AG09309 (cell line): ENCODE measurements around the gene TRIM45.
A peak's percentile ranks its signal among the peaks of the same experiment; 100 is the strongest.

ENCODE experiments used
- DNase-seq: peaks from one replicate; pipeline ENCODE4 v3.0.0-alpha.2; 2010; ENCODE audit warnings: low read depth
- H3K4me3 ChIP-seq: 2 replicates; pipeline ENCODE4 v1.5.1; 2011; ENCODE audit warnings: mild to moderate bottlenecking, low read depth, low read length, moderate library complexity; ENCODE audit not compliant: control insufficient read depth
- TF ChIP-seq, protein P1 (sequence below): IDR thresholded peaks from 2 replicates; pipeline ENCODE4 v1.5.1; 2011; ENCODE audit warnings: mild to moderate bottlenecking, low read depth, low read length, inconsistent platforms; ENCODE audit not compliant: insufficient read depth, control insufficient read depth; ENCODE audit errors: missing control alignments

The TRIM45 gene

DNA sequence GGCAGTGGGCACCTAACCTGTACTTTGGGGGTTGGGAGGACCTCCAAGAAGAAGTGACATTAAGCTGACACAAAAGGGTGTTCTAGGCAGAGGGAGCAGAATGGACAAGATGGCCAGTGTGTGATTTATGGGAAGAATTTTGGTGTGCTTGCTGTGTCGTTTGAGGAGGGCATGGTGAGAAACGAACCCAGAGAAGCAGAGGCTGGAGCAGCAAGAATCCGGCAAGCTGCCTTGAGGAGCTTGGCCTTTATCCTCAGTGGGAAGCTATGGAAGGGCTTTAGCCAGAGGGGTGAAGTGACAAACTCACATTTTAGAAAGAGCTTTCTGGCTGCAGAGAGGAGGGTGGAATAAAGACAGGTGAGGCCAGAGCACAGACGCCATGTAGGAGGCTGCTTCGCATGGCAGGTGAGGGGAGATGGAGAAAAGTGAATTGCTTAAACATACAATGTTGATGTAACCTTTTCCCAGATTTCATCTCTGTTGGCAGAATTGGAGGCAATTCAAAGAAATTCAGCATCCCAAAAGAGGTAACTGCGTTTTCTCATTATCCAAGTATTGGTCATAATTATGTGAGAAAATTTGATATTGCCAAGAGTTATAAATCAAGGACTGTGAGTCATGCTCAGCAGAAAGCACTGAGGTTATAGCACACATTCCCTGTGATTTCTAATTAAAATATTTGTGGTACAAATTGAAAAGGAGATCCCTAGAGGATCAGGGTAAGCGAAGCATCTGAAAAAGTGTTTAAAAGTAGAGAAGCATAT, 26.5 kb downstream of the TRIM45 start:
- peak; percentile 71 for DNase-seq
- H3K4me3 ChIP-seq = no peak overlapping the region
- TF ChIP-seq, protein P1, sequence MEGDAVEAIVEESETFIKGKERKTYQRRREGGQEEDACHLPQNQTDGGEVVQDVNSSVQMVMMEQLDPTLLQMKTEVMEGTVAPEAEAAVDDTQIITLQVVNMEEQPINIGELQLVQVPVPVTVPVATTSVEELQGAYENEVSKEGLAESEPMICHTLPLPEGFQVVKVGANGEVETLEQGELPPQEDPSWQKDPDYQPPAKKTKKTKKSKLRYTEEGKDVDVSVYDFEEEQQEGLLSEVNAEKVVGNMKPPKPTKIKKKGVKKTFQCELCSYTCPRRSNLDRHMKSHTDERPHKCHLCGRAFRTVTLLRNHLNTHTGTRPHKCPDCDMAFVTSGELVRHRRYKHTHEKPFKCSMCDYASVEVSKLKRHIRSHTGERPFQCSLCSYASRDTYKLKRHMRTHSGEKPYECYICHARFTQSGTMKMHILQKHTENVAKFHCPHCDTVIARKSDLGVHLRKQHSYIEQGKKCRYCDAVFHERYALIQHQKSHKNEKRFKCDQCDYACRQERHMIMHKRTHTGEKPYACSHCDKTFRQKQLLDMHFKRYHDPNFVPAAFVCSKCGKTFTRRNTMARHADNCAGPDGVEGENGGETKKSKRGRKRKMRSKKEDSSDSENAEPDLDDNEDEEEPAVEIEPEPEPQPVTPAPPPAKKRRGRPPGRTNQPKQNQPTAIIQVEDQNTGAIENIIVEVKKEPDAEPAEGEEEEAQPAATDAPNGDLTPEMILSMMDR = no peak

DNA sequence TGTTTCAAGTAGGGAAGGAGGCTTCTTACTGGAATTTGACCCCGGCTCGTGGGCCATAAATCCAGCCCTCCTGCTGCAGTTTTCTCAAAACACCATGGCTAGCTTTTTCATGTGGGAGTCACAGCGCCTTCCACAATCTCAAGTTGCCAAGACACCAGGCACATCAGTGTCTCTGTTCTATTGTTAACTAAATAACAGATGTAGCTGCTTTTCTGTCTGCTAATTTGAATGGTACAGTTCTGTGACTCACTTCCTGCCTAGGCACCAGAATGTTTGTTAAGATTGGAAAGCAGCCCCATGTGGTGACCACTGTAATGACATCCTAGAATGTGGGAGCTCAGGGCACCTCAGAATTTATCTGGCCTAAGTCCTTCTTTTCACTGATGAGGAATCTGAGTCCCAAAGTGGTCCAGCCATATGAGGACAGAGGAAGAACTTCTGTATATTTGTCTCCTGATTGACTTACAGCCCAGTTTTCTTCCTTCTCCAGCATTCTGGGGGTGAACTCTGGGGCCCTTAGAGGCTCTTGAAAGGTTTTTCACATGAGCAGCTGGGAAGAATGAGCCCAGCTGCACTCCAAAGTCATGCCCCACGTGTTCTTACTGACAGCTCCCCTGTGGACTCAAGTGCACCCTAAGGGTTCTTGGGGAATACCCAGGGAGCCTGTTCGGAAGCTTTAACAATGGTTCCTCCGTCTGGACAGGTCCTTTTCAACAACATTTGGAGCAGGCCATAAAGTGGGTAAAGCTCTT, 27.5 kb downstream of the TRIM45 start:
- DNase-seq = no peak
- no peak overlapping the region for H3K4me3 ChIP-seq
- TF ChIP-seq, protein P1 = peak; percentile 40

DNA sequence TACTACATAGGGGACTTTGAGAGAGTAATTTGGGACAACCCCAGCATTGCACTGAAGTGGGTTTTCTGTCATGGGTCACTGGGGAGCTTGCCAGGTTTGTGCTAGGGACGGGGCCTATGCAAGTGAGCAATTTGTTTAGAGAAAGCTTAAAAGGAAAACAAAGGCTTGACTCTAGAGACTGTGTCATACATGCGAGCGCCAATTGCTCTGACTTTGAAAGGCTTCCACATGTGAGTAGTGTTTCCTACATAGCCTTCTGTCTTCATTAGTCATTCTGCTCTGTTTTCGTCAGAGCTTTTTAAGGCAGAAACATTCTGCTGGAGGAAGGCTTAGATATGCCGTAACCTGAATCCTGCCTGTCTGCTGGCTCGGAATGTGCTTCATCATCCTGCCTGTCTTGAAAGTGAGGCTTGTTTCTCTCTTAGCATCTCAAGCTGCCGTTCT, 28.4 kb downstream of the TRIM45 start:
- peak; percentile 95 for DNase-seq
- TF ChIP-seq, protein P1 = no peak
- H3K4me3 ChIP-seq = no peak overlapping the region

DNA sequence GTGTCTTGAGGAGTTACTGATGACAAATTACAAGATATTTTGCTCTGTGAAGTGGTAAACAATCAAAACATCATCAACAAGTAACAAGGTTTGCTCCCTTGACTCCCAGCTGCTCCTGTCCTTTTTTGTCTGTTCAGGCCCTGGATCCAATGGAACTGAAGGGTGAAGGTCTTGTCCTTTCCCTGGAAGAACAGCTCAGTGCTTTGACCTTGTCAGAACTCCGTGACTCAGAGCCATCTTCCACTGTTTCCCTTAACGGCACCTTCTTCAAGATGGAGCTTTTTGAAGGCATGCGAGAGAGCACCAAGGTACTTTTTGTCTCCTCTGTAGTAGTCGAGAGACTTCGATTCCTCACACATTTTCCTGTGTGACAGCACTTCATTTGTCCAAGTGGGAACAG, 29.0 kb downstream of the TRIM45 start:
- DNase-seq = no peak
- TF ChIP-seq, protein P1 = no peak
- no peak overlapping the region for H3K4me3 ChIP-seq

DNA sequence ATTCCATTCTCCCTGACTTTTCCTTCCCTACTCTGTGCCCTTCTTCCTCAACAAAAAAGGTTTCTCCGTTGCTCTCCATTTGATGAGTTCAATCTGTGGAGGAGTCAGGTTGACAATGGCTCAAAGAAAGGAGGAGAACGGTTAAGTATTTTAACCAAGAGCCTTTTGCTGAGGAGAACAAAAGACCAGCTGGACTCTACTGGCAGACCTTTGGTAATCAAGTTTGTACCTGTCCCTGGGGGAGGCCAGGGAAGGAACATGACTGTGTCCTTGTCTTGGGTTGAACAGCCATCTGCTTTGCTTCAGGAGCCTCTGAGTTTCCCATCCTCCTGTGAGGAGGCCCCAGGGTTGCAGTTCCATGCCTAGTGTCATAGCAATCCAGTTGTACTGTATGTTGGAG, 31.6 kb downstream of the TRIM45 start:
- H3K4me3 ChIP-seq = no peak overlapping the region
- TF ChIP-seq, protein P1 = no peak
- DNase-seq = no peak

DNA sequence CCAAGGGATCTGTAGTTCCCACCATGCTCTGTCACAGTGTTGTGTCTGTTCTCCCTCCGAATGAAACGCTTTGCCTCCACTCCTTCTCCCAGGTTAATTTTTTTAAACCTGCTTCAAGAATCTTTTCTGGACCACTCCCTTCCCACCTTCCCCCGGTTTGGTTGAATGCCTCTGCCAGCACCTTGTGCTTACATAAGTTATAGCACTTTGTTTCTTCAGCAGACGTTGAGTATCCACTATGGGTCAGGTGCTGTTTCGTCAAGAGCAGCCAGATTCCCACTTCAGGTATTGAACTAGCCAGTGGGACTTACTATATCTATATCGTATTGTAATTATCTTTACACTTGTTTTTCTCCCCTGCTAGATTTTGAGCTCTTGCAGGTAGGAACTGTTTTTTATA, 33.9 kb downstream of the TRIM45 start:
- H3K4me3 ChIP-seq = no peak overlapping the region
- TF ChIP-seq, protein P1 = no peak
- no peak for DNase-seq
